Fibroblast of villous mesenchyme (primary cell): Measurements from ENCODE around the gene CDYL2. TPM values are rescaled to one million over a fixed set of nuclear protein-coding genes. Genes with fewer than 3 reads are reported as not detected.
A peak's percentile ranks its signal among the peaks of the same experiment; 100 is the strongest.

Source experiments
- DNase-seq: peaks from one replicate; pipeline ENCODE4 v3.0.0-alpha.2; 2010; ENCODE audit warnings: low read depth
- H3K4me3 ChIP-seq: 2 replicates; pipeline ENCODE4 v1.5.1; 2011; ENCODE audit warnings: low read depth, mild to moderate bottlenecking, low read length
- total RNA-seq: library from RNA; depleted of rRNA; stranded (reverse); fragments of >200 nt; gene quantifications from 2 replicates; pipeline ENCODE4 v1.2.3, GENCODE V29; 2012
- TF ChIP-seq, protein P1 (sequence below): IDR thresholded peaks from 2 replicates; pipeline ENCODE4 v1.5.1; 2012; ENCODE audit warnings: low read depth, mild to moderate bottlenecking, low read length; ENCODE audit not compliant: insufficient read depth

CDYL2 gene
- total RNA-seq, 1 donor, result 14.2 TPM

DNA sequence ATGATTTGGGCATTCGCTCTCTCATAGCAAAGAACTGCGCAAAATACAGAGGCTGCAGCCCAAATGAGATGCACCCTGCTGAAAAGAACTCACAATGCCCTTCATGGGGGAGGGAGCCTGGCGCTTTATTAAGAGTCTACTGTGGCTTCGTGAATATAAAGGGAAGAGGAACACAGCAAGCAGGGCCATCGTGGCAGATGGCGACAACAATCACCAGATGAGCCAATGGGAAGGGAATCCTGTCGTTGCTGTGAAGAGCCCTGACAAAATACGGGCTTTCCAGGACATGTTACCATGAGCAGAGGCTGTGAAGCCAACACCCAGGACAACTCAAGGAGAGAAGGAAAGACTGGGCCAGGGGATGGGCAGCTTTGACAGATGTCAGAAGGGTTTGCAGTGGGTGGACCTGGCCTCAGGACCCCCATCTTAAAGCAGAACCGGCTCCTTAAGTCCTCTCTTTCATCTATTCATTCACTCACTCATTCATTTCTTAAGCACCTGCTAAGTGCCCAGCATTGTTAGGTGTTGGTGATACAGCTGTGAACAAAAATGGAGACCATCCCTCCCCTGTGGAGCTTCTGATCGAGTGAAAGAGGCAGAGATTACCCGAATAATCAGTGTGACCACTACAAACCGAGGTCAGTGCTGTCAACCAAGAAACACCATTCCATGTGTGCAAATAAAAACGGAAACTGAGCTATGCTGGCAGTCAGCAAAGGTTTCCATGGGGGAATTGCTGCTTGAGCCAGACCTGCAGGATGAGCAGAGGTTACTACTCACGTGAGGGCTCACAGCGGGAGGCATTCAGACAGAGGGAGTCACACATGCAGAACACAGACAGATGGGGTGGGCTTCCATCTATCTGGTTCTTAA is 137.8 kb downstream of the CDYL2 start:
- TF ChIP-seq, protein P1, sequence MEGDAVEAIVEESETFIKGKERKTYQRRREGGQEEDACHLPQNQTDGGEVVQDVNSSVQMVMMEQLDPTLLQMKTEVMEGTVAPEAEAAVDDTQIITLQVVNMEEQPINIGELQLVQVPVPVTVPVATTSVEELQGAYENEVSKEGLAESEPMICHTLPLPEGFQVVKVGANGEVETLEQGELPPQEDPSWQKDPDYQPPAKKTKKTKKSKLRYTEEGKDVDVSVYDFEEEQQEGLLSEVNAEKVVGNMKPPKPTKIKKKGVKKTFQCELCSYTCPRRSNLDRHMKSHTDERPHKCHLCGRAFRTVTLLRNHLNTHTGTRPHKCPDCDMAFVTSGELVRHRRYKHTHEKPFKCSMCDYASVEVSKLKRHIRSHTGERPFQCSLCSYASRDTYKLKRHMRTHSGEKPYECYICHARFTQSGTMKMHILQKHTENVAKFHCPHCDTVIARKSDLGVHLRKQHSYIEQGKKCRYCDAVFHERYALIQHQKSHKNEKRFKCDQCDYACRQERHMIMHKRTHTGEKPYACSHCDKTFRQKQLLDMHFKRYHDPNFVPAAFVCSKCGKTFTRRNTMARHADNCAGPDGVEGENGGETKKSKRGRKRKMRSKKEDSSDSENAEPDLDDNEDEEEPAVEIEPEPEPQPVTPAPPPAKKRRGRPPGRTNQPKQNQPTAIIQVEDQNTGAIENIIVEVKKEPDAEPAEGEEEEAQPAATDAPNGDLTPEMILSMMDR, result no peak
- H3K4me3 ChIP-seq, result no peak overlapping the region
- DNase-seq, result no peak

DNA sequence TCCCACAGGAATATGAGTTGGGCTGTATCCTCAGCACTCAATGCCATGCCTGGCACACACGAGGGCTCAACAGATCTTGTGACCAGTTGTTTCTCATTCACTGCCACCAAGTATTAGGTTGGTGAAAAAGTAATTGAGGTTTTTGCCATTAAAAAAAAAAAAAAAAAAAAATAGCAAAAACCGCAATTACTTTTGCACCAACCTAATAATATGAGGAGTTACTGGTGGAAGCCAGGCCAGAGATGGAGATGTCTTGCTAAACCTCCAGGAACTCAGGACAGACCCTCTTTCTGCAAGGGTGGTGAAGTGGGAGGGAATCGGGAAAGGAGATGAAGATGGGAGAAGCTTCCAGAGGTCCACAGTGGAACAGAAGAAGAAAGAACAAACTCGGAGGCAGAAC is 139.0 kb downstream of the CDYL2 start:
- TF ChIP-seq, protein P1, result no peak
- no peak overlapping the region for H3K4me3 ChIP-seq
- DNase-seq, result no peak

DNA sequence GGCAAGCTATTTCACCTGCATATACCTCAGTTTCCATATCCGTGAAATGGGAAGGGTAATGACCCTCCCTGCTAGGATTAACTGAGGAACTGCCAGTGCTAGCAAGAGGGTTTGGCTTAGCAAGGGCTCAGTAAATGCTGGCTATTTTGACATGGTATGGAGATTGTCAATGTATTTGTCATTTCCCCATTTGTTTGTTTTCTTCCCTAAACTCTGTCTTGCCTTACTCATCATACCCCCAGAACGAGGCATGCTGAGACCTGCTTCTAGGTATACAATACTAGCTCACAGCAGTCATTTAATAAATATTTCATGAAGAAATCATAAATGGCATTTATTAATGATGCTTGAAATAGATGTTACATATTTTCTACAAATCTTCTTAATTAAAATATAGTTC is 139.6 kb downstream of the CDYL2 start:
- TF ChIP-seq, protein P1, result no peak
- DNase-seq, result no peak
- H3K4me3 ChIP-seq, result no peak overlapping the region

DNA sequence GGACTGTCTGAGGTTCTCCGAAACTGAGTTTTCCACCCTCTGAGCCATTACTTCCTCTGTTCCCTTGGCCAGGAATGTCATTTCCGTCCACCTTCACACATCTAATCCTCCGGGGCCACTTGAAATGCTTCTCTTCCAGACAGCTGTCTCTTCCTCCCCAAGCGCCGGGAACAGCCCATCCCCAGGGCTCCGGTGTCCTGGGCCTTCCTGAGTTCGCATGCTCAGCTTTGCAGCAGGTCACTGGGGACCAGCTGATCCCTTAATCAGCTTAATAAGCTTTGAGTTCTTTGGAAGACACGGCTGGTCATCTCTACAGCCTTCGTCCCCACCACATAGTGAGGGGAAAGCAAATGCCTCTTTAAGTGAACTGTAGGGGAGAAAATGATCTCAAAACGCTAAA is 140.2 kb downstream of the CDYL2 start:
- DNase-seq, result no peak
- TF ChIP-seq, protein P1, result no peak
- H3K4me3 ChIP-seq, result no peak overlapping the region

DNA sequence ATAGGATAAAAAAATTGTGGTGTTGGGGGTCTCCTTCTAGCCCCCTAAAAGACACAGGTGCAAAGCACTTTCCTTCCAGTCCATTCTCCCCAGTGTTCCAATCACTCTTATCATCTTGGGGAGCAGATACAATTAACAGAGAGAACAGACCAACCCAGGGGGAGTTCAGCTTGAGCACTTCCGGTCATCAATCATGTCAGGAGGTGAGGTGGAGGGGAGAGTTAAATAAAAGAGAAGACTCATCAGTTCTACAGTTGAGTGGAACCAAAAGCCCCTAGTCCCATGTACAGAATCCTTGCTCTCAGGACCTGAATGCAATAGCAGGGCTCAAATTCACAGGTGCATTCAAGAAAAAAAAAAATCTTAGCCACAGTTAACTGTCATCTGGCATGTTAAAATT is 141.3 kb downstream of the CDYL2 start:
- no peak overlapping the region for H3K4me3 ChIP-seq
- DNase-seq, result no peak
- TF ChIP-seq, protein P1, result no peak

DNA sequence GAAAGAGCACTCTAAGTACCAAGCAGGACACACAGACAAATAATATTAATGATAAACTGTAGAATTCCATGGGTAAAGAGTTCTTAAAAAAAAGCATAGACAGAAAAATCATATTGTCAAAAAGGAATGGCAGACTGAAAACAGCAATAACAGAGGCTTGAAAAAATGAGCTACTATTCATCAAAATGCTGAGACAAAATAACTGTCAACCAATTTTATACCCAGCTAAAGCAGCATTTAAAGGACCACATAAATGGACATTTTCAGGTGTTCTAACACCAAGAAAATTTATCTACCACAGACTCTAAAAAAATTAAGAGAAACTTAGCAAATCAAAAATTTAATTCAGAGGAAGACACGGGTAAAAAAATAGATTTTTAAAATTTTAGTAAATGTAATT is 144.5 kb downstream of the CDYL2 start:
- TF ChIP-seq, protein P1, result no peak
- no peak for DNase-seq
- no peak overlapping the region for H3K4me3 ChIP-seq

DNA sequence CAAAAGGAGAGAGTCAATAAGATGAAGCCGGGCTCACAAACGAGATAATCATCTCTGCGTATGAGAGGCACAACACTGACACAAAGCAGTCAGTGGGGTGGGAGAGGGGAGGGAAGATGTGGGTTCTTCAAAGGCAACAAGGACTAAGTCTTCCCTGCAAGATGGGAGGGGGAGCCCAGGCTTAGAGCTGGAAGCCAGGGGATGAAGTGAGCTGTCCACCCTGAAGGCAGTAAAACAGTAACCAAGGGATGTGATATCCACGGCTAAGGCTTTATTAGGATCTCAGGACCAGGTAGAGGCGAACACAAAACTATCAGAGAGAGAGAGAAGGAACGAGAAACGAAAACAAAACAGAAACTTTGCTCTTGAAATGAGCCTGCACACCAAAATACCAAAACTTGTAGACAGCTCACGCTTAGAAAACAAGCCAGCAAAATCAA is 147.7 kb downstream of the CDYL2 start:
- DNase-seq, result peak; percentile 20
- peak overlapping the region; percentile 9 for H3K4me3 ChIP-seq
- TF ChIP-seq, protein P1, result no peak
